ENCODE measurements around the gene CCDC6. TPM values are rescaled to one million over a fixed set of nuclear protein-coding genes. Genes with fewer than 3 reads are reported as not detected.

CCDC6 gene
- total RNA-seq, 1 donor from 2014 or later: 28.1 TPM

GRCh38 chr10:59847888-59848287, 58.5 kb downstream of the CCDC6 start:
- Mint-ChIP-seq H3K36me3 (ENCODE audit: unreplicated experiment) (no peaks in the 10 kb centered on the region), H3K27ac (ENCODE audit: unreplicated experiment) (no peak overlapping the region), H3K4me1 (ENCODE audit: low read depth, unreplicated experiment) (peaks cover 3% of the 10 kb centered on the region), H3K9me3 (ENCODE audit: unreplicated experiment) (no peaks in the 10 kb centered on the region), H3K4me3 (ENCODE audit: unreplicated experiment) (no peak overlapping the region), H3K27me3 (ENCODE audit: unreplicated experiment) (no peaks in the 10 kb centered on the region)
- DNase-seq: no peak
- TF ChIP-seq CTCF (IDR thresholded peaks at IDR 0.05; ENCODE audit: partially characterized antibody, unreplicated experiment): no peak

GRCh38 chr10:59847326-59847725, 59.0 kb downstream of the CCDC6 start:
- no peaks in the 10 kb centered on the region for H3K4me1 Mint-ChIP-seq (ENCODE audit: low read depth, unreplicated experiment)
- H3K27me3 Mint-ChIP-seq (ENCODE audit: unreplicated experiment): no peaks in the 10 kb centered on the region
- no peaks in the 10 kb centered on the region for H3K9me3 Mint-ChIP-seq (ENCODE audit: unreplicated experiment)
- no peaks in the 10 kb centered on the region for H3K36me3 Mint-ChIP-seq (ENCODE audit: unreplicated experiment)
- no peak overlapping the region for H3K4me3 Mint-ChIP-seq (ENCODE audit: unreplicated experiment)
- no peak for TF ChIP-seq CTCF (IDR thresholded peaks at IDR 0.05; ENCODE audit: partially characterized antibody, unreplicated experiment)
- no peak overlapping the region for H3K27ac Mint-ChIP-seq (ENCODE audit: unreplicated experiment)
- no peak for DNase-seq

GRCh38 chr10:59844436-59844835, 61.9 kb downstream of the CCDC6 start:
- DNase-seq: no peak
- Mint-ChIP-seq H3K27ac (ENCODE audit: unreplicated experiment) (no peak overlapping the region), H3K27me3 (ENCODE audit: unreplicated experiment) (no peaks in the 10 kb centered on the region), H3K9me3 (ENCODE audit: unreplicated experiment) (no peaks in the 10 kb centered on the region), H3K4me3 (ENCODE audit: unreplicated experiment) (no peak overlapping the region), H3K36me3 (ENCODE audit: unreplicated experiment) (no peaks in the 10 kb centered on the region), H3K4me1 (ENCODE audit: low read depth, unreplicated experiment) (no peaks in the 10 kb centered on the region)
- TF ChIP-seq CTCF (IDR thresholded peaks at IDR 0.05; ENCODE audit: partially characterized antibody, unreplicated experiment): no peak

GRCh38 chr10:59843748-59844147, 62.6 kb downstream of the CCDC6 start:
- no peak for DNase-seq
- Mint-ChIP-seq H3K4me3 (ENCODE audit: unreplicated experiment) (no peak overlapping the region), H3K4me1 (ENCODE audit: low read depth, unreplicated experiment) (no peaks in the 10 kb centered on the region), H3K27ac (ENCODE audit: unreplicated experiment) (no peak overlapping the region), H3K27me3 (ENCODE audit: unreplicated experiment) (no peaks in the 10 kb centered on the region), H3K9me3 (ENCODE audit: unreplicated experiment) (no peaks in the 10 kb centered on the region), H3K36me3 (ENCODE audit: unreplicated experiment) (no peaks in the 10 kb centered on the region)
- no peak for TF ChIP-seq CTCF (IDR thresholded peaks at IDR 0.05; ENCODE audit: partially characterized antibody, unreplicated experiment)

GRCh38 chr10:59839576-59839975, 66.8 kb downstream of the CCDC6 start:
- no peaks in the 10 kb centered on the region for H3K36me3 Mint-ChIP-seq (ENCODE audit: unreplicated experiment)
- no peak for TF ChIP-seq CTCF (IDR thresholded peaks at IDR 0.05; ENCODE audit: partially characterized antibody, unreplicated experiment)
- no peak for DNase-seq
- H3K27me3 Mint-ChIP-seq (ENCODE audit: unreplicated experiment): no peaks in the 10 kb centered on the region
- H3K9me3 Mint-ChIP-seq (ENCODE audit: unreplicated experiment): no peaks in the 10 kb centered on the region
- H3K4me3 Mint-ChIP-seq (ENCODE audit: unreplicated experiment): no peak overlapping the region
- no peak overlapping the region for H3K27ac Mint-ChIP-seq (ENCODE audit: unreplicated experiment)
- H3K4me1 Mint-ChIP-seq (ENCODE audit: low read depth, unreplicated experiment): peaks cover 9% of the 10 kb centered on the region
